HG03060 (cell line): ENCODE results near the gene GJA9.
"Not testable (repeated sequence)": the region's sequence is repeated elsewhere in the genome, so short reads cannot be mapped to it uniquely, and the experiment has no call there.

ENCODE experiments used
- ATAC-seq: cut with Tn5 transposase; IDR thresholded peaks from one replicate; pipeline ENCODE4 v1.9.1; 2021; ENCODE audit warnings: low read depth, moderate number of reproducible peaks; ENCODE audit not compliant: unreplicated experiment

GJA9 gene

DNA sequence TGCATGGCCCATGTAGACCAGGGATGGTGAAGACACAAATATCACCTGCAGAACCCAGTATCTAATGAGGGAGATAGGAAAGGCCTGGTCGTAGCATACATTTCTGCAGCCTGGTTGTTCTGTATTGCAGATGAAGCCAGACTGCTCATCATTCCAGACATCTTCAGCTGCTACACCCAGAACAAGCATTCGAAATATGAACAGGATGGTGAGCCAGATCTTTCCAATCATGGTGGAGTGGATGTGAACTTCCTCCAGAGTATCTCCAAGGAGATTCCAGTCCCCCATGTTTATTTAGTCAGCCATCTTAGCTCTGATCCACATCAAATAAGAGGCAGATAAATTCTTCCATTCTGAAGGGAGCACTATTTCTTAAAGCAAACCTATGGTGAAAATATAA lies 5.6 kb downstream of the GJA9 start:
- no peak for ATAC-seq

DNA sequence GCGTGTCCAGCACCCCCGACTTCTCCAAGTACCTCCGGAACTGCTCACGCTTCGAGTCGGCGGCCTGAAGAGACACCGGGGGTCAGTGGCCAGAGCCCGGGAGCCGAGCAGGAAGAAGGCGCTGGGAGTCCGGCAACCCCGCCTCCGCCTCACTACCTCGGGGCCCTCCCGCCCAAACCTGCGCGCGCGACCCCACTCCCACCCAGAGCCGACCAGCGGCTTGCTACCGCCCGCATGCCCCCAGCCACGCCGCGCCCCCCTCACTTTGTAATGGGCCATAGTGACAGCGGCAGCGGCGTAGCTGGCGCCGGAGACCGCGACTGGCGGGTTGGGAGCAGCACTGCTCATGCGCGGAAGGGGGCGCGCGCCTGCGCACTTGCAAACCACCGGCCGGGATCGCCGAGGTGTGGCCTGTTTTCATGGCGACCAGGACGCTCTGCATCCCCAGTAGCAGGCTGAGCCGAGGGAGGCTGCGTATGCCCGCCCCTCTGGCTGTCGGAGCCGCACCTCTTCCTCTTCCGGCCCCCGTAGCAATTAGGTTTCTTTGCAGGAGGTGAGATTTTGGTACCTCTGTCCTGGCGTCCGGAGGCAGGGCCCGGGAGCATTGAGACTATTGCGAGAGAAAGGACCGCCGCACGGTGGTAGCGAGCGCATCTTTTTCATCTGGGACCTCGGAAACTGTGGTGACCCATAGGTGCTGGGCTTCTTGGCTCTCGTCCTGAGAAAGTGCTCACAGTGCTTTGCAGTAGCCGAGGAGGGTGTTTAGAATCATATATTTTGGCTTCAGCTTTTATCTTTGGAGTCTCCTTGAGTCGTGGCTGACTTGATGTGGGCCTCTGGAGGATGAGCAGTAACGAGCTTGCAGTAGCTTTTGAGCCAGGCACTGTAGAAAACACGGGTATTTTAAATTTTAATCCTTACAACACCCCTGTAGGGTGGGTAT lies 8.1 kb downstream of the GJA9 start, which contains the start of gene MYCBP:
Gene MYCBP (minus strand): TSS at position 322 of the 943 bp plus-strand sequence. CDS start 43 bp downstream, at position 279.
- ATAC-seq, result peak; percentile 92

DNA sequence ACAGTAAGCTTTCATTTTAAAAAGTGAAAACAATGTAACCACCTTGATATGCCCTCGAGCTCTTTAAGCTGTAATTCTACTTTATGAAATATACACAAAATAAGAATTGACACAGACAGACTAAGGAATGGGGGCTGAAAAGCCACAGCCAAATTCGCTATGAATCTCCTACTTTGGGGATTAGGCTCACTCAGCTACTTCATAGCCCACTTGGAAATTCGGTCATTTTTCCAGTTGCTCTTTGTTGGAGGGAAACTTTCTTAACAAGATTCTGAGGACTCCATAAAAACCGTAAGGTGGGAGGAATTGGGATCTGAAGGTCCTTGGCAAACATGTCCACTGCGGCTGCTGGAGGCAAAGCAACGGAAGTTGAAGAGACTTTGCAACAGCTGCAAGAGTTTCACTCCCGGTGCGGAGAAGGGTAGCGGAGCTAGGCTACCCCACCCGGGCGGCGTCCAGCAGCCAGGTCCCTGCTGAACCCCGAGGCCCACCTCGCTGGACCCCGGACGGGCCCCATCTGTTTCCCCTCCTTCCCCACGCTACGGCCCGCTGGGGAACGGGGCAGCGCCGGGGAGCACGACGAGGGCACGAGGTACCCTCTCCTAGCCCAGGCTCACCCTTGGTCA lies 8.9 kb downstream of the GJA9 start:
- peak; percentile 13 for ATAC-seq

DNA sequence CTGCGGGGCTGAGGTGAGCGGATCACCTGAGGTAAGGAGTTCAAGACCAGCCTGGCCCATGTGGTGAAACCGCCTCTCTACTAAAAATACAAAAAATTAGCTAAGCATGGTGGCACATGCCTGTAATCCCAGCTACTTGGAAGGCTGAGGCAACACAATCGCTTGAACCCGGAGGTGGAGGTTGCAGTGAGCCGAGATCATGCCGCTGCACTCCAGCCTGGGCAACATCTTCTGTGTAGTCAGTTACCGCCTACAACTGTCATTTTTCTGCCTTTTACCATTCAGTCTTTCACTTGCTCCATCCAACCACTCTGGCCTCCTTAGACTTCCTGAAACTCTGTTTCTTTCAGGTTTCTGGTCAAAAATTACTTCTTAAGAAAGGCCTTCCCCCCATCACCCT lies 10.4 kb downstream of the GJA9 start:
- no peak for ATAC-seq

DNA sequence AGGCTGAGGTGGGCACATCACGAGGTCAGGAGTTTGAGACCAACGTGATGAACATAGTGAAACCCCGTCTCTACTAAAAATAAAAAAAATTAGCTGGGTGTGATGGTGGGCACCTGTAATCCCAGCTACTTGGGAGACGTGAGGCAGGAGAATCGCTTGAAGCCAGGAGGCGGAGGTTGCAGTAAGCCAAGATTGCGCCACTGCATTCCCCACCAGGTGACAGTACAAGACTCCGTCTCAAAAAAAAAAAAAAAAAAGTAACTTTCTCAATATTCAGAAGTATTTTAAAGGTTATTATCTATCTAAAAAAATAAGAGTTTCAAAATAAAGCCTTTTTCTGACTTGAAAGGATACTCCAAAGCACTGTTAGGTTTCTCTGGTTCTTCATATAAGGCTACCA lies 14.2 kb downstream of the GJA9 start:
- ATAC-seq, result no peak

DNA sequence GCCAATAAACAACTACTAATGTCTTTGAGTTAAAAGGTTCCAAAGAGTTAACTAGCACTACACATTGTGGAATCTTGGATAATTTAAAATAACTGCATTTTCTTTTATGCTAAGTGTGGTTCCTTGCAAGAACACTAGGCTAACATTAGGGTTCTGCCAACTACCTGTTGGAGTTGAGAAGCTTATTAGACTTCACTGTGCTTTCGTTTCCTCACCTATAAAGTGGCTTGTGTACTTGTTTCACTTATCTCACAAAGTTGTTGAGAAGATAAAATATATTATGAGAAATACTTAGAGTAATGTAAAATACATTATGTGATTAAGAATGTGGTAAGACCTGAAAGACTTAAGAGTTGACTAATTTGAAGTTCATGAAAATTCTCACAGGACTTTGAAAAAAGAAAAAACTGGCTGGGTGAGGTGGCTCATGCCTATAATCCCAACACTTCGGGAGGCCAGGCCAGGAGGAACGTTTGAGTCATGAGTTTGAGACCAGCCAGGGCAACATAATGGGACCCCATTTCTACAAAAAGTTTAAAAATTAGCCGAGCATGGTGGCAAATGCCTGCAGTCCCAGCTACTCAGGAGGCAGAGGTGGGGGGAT lies 16.2 kb downstream of the GJA9 start:
- ATAC-seq, result no peak

GRCh38 chr1:38860454-38860795 lies 21.0 kb downstream of the GJA9 start:
- no peak for ATAC-seq

- peak; percentile 70 for ATAC-seq
These were observed 21.6 kb downstream of the GJA9 start, which contains the start of gene RRAGC for GRCh38 chr1:38859561-38860453. Gene RRAGC, minus strand, starts transcription at chr1:38859772. Its CDS starts 126 bp downstream, at chr1:38859646.

DNA sequence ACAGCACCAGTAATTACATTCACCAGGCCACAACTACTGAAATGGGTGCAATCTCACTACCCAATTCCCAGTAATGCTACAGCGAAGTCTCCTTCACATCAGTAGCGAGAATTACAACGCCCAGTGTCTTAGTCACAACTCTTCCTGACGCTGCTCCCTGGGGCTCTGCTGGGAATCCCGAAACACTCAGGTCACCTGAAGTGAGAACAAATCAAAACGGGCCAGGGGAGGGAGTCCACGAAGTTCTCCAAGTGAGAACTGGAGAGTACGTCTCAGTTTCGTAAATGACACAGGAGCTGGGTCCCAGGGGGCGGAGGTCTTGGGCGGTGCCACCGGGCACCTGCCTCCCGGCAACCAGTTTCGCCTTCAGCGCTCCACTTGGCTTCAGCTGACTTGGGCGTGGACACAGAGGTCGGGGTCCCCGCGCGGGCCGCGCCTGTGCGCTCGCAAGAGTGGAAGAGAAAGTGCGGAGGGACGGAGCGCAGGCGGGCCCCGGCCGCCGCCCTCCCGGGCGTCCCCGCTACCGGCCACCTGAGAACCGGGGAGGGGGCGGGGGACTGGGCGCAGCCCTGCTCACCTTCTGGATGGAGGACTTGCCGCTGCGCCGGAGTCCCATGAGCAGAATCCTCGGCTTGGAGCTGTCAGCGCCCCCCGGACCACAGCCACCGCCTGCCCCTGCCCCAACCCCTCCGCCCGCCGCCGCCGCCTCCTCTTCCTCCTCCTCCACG lies 22.4 kb downstream of the GJA9 start:
- no peak for ATAC-seq

GRCh38 chr1:38852780-38853179 lies 28.6 kb downstream of the GJA9 start:
- no peak for ATAC-seq

DNA sequence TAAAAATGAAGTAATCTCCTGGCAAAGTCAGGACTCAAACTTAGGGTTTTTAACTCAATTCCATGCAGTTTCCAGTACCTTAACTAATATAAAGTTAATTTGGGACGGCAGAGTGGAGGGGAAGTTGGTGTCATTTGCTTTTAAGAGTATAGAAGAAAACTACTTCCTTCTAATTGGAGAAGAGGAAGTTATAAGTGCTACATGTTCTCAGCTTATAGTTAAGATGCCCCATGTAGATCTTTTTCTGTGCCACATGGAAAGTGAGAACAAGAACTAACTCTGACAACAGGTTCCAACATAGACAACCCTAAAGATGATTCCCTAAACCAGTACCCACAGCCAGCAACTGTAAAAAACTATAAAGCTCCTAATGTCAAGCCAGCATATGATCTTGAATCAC lies 33.3 kb downstream of the GJA9 start:
- no peak for ATAC-seq

GRCh38 chr1:38846210-38846609 lies 35.2 kb downstream of the GJA9 start:
- no peak for ATAC-seq

DNA sequence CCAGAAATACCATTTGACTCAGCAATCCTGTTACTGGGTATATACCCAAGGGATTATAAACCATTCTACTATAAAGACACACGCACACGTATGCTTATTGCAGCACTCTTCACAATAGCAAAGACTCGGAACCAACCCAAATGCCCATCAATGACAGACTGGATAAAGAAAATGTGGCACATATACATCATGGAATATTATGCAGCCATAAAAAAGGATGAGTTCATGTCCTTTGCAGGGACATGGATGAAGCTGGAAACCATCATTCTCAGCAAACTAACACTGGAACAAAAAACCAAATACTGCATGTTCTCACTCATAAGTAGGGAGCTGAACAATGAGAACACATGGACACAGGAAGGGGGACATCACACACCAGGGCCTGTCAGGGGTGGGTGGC lies 36.3 kb downstream of the GJA9 start:
- not testable (repeated sequence) for ATAC-seq

DNA sequence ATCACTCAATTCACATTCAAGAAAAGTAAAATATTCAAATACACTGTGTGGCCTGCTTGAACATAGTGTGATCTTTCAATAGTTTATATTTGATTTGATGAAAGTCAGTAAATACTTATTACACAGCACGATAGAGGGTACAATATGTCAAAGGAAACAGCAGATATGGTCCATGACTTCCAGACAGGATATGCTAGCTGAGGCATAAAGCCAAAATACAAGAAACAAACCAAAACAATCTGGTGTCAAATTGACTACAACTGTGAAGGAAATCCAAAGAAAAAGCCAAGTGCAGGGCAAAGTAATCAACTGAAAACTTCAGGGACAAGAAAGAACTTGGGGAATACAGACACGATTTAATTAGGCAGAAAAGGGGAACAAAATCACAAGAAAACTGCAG lies 41.1 kb downstream of the GJA9 start:
- no peak for ATAC-seq

DNA sequence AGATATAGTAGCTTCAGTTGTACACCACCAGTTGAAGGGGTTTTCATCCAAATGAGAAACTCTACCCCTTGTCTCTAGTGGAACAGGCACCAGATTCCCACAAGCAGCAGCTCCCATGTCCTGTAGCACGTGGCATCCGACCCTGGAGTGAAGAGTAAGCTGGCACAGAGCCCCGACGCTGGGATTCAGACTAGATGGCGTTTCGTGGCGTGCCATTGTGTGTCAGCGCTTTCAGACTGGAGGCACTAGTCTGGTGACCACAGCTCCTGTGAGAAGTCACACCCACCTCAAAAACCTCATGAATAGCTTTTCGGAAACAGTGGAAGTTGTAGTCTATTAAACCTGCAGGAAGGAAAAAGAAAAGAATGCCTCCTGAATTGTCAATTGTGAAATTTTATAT lies 42.0 kb downstream of the GJA9 start:
- ATAC-seq, result no peak

DNA sequence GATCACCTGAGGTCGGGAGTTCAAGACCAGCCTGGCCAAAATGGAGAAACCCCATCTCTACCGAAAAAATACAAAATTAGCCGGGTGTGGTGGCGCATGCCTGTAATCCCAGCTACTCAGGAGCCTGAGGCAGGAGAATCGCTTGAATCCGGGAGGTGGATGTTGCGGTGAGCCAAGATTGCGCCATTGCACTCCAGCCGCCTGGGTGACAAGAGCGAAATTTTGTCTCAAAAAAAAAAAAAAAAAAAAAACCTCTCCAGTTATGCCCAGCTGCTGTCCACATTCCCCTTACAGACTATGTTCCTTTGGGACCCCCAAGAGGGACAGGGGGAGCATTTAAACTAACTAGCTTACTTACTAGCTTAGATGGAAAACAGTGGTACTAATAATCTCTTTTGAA lies 45.1 kb downstream of the GJA9 start:
- not testable (repeated sequence) for ATAC-seq

GRCh38 chr1:38834937-38835827 lies 46.2 kb downstream of the GJA9 start:
- ATAC-seq, result peak; percentile 62

DNA sequence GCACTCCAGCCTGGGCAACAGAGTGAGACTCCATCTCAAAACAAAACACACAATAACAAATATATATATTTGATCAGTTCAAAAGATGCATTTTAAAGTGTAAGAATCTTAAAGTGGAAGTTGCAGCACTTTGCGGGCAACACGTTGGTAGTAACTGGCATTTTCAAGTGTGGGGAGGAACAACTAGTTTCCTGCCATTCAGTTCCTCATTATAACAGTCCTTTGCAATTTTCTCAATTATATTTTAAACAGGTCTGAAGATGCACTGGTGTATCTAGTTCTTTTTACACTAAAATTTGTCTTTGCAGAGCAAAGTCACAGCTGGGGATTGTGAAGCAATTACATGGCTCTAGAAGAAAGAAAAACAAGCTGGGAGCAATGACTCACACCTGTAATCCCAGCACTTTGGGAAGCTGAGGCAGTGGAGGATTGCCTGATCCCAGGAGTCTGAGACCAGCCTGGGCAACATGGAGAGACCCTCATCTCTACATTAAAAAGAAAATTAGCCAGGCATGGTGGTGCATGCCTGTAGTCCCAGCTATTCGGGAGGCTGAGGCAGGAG lies 47.1 kb downstream of the GJA9 start:
- no peak for ATAC-seq
